DND-41 (cell line): ENCODE measurements around the gene CBX4.

Source experiments
- CTCF ChIP-seq: IDR thresholded peaks from 2 replicates; pipeline ENCODE4 v1.5.1; 2012; ENCODE audit warnings: borderline replicate concordance, low read length, moderate library complexity, mild to moderate bottlenecking; ENCODE audit not compliant: poor library complexity, severe bottlenecking; ENCODE audit errors: extremely low read depth
- EZH2 ChIP-seq: IDR thresholded peaks from 3 replicates; pipeline ENCODE4 v1.6.1; 2012; ENCODE audit warnings: borderline replicate concordance, low read depth, mild to moderate bottlenecking, moderate library complexity, low read length, inconsistent platforms; ENCODE audit not compliant: severe bottlenecking

GRCh38 chr17:79789943-79790804, 49.1 kb downstream of the CBX4 start:
- TF ChIP-seq CTCF (no peak), EZH2 (no peak)
